HG03135 (cell line): Measurements from ENCODE around the gene PCDH9.

Experiments used
- ATAC-seq: cut with Tn5 transposase; IDR thresholded peaks from one replicate; pipeline ENCODE4 v1.9.1; 2021; ENCODE audit warnings: mild to moderate bottlenecking, moderate library complexity; ENCODE audit not compliant: unreplicated experiment

Gene PCDH9

DNA sequence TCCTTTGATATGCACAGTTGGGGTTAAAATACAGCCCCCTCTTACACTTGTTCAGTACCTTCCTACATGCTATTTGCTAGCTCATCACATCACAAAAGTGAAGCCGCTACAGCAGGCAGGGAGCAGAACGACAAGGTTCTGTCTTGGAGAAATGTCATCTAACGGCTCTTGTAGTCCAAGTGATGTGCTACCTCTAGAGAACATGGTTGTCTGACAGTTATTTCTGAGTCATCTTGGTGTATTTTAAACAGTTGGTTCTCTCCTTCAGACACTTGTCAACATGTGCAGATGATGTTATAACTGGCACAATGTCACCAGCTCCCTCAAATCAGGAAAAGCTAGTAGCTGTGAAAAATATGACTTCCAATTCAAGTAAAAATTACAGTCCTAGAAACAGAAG is 865.0 kb downstream of the PCDH9 start:
- no peak for ATAC-seq

DNA sequence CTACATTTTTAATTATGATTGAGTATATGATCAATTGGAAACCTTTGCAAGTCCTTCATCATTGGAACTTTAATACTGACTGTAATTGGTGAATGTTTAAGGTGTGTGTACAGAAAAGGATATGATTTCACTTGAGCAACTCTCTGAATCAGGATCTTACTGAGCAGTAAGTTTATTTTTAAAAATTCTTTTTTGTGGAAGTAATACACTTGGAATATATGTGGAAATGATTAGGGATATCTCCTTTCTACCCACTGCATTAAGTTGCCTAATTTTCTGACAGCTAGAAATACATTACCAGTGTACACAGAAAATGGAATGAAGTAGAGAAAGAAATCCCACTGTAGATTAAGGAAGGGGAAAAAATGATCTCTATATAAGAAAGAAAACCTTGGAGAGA is 865.8 kb downstream of the PCDH9 start:
- ATAC-seq = no peak

DNA sequence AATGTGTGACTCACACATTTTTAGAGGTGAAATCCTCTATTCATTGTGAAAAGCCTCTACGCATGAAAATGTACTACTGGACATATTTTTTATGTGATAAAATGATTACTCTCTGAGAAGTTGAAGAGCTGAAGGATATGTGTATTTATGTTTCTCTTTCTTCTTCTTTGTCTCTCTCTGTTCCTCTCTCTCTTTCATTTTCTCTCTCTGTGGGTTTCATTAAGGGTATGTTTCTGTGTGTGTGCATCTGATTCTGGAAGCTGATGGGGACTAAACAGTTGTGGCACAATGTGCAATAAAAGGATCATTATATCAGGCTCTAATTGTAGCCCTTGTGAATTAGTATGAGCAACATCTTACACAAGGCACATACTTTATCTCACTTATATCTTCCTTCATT is 867.7 kb downstream of the PCDH9 start:
- ATAC-seq = no peak

DNA sequence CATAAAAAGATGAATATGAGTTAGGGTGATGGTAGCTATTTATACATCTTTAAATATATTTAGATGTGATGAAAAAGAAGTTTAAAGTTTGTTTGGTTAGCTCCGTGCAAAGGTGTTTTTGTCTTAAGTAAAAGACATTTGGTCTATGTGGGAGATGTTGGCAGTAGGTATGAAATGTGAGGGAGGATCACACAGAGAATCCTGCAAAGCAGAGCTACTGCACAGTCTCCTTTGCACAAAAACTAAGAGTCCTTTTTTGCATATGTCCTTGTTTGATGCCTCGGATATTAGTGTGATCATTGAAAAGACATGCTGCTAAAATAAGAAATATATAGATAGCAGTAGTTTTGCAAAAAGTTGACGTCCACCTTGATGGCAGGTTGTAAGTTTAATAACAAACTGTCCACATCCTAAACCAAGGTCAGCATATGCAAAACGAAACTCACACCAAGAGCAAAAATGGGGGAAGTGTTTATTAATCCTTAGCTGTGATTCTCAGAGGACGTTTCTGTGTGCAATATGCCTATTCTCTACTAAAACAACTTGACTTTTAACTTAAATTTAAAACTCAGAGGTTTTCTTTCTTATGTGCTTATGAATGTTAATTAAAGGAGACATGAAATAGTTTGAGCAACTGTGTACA is 870.1 kb downstream of the PCDH9 start:
- no peak for ATAC-seq

DNA sequence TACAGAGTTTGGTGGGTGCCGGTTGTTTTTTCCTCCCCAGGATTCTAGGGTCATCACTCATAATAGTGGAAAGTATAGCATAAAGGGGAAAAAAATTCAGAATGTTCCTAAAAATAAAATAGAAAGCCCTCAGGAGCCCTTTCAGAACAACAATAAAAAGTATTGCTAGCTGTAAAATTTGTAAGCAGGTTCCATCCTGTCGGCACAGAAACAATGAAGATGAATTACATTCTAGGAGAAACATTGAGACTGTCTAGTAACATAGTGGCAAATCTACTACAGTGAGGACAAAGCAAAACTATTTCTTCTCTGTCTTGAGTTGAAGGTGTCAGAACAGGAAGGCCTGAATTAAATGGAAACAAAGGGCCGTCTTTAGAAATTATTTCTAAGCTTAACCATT is 870.7 kb downstream of the PCDH9 start:
- no peak for ATAC-seq

DNA sequence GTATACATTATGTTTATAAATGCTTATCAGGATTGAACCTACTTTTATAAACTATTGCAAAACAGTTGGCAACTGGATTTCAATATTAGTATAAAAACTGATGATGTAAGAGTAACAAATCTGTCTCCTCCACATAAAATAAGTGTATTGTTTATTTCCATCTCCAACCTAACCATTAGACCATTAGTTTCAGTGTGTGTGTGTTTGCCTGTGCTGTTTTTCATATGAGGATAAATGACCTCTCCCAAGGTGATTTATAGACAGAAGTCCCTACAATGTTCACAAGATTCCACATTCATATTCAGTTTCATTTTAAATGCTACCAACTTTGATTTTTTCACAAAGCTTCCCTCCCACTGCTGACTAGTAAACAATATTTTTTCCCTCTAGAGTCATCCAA is 871.6 kb downstream of the PCDH9 start:
- ATAC-seq = no peak

DNA sequence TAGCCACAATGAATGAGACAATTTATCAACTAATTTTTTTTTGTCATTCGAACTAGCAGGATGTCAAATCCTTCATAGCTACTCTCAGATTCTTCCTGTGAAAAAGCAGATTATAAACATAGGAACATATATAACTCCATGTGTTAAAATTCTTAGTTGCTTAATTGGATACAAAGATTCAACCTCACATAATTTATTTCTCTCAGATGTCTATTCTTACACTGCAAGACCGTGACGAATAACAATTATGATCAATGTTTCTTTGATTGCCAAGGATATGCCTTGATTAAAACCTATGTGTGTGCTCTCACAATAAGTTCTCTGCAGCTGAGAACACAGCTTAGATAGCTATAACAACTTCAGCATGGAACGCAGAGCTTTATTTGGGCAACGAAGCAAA is 872.7 kb downstream of the PCDH9 start:
- ATAC-seq = no peak

DNA sequence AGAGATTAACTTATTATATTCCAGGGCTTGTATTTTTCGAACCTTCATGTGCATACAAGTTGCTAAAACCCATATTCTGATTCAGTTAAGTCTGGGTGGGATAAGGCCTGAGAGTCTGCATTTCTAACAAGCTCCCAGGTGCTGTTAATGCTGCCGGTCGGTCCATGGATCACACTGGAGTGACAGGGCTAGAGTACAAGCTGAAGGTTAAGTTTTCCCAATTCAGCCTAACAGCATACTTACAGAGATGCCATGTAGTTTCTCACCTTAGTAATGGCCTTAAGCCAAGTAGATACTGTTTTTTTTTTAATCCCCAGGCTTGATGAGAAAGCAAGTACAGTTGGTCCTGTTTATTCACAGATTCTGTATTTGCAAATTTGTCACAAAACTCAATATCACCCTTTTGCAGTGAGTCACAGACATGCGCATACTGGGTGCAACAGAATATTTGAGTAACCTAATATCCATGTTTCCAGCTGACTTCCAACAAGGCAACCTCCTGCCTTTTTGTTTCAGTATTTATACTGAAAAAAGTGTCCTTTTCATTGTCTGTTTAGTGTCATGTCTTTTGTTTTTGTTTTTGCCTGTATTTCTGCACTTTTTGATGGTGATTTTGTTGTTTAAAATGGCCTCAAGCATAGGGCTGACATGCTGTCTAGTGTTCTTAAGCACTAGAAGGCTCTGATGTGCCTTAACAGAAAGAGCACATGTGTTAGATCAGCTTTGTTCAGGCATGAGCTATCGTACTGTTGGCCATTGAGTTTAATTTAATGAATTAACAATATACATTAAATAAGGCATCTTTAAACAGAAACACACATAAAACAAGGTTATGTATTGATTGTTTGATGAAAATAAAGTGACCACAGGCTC is 875.0 kb downstream of the PCDH9 start:
- ATAC-seq = no peak

DNA sequence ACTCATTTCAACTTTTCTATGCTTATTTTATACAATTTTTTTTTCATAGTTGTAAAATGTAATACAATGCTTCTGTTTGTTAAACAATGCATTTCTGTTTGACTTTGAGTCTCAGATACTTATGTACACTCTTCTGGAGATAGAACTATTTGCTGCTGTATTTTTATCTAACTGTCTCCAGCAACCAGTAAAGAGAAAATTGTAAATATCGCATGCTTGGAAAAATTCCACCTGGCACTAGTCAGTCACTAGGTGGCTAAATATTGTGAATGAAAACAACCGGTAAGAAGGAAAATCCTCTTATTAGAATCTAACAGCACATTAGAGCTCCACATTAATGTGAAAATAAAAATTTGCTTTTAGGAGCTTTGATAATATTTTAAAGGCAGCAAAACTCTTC is 876.5 kb downstream of the PCDH9 start:
- no peak for ATAC-seq

DNA sequence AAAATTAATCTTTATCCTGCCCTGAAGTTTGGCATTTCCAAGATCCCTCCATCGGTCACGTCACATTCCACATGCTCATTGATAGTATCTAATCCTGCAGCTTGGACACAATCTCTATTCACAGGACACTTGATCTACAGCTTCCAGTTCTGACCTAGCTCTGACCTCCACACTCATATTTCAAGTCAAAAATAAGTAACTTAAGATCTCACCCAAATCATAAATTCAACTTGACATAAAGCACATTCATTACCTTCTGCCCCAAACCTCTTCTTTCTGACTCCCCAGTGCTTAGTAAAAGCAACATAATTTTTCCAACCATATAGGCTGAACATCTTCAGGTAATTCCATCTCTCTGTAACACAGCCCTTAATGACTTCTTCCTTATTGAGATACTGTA is 880.2 kb downstream of the PCDH9 start:
- no peak for ATAC-seq

DNA sequence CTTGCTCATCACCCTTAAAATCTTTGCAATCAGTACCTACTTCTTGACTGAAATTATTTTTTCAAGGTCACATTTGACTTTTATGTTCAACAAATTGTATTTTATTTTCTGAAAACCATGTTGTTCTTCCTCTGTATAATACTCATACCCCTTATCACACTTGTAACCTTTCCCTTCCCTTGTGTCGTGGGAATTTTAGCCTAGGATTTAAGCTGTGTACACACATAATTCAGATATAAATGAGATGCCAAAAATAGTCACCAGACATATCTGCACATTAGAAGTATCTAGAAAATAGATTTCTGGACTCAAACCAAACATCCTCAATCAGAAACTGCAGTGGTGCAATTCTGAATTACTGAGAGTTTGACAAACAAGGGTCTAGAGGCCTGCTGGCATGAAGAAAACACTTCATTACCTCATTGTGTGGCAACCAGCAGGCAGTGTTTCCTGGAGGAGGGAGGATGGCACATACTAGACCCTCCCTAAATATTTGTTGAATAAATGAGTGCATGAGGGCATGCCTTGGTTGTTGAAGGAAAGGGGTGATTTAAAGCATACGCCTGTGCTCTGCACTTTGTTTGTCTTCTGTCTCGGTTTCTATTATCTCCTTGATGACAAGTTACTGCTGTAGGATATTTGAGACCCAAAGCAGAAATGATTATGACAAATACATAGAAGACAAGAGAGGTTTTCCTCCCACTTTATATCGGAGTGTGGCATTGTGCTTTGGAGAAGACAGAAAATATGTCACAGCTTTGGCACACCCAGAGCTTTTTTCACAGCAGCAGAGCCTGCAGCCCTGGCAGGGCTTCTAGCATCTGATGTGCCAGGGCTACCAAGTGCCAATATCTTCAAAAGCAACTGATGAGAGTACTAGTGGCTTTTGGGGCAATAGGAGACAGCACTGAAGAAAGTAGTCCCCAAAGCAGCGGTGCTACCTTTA is 881.1 kb downstream of the PCDH9 start:
- ATAC-seq = no peak

DNA sequence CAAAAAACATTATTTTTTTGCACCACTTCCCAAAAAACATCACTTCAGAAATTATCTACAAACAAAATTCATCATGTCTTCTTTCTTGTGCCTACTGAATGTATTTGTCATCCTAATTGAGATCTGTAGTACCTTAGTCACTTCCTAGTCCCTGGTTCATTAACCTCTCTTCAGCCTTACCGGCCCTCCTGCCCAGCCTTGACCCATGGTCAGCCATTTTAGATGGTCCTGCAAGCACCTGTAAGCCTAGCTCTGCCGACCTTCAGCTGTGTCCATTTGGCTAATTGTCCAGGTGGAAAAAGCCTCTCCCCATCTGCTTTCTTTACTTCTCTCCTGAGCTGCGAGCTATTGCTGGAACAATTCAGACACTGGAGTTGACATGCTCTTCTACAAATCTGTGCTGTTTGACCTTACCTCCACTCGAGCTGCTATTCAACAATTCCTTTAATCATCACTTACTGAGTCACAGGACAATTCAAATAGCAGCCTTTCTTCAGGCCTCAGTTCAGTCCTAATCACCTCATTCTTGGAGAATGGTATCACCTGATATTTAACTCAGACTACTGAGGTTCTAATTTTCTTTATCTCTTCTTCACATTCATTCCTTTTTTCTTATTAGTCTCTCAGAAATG is 882.5 kb downstream of the PCDH9 start:
- ATAC-seq = no peak

DNA sequence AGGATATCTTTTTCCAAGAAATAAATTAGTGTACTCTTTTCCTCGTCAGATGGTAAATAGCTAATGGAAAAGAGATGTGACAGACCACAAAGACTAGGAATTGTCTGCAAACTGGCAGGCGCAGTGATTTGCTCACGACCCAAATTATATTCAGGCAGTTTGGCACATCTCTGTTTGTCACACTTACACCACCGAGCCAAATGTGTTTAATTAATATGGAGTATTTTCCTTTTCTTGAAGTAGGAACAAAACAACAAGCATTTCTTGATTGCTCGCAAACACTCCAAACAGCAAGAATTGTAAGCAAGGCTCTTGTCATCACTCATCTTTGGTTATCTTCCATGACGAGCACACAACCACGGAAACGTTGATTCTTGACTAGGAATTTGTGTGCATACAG is 884.2 kb downstream of the PCDH9 start:
- ATAC-seq = no peak

DNA sequence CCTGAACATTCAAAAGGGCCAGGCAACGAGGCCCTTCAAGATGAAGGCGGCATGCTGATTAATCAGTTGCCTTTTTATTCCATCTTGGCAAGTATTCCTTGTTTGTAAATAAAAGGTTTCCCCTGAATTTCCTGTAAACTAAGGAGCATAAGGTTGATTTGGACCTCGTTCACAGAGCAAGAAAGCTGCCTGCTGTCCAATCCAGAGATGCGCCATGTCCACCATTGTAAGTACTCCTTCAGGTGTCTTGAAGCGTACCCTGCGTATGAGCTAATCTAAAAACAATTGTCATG is 884.7 kb downstream of the PCDH9 start:
- ATAC-seq = no peak

DNA sequence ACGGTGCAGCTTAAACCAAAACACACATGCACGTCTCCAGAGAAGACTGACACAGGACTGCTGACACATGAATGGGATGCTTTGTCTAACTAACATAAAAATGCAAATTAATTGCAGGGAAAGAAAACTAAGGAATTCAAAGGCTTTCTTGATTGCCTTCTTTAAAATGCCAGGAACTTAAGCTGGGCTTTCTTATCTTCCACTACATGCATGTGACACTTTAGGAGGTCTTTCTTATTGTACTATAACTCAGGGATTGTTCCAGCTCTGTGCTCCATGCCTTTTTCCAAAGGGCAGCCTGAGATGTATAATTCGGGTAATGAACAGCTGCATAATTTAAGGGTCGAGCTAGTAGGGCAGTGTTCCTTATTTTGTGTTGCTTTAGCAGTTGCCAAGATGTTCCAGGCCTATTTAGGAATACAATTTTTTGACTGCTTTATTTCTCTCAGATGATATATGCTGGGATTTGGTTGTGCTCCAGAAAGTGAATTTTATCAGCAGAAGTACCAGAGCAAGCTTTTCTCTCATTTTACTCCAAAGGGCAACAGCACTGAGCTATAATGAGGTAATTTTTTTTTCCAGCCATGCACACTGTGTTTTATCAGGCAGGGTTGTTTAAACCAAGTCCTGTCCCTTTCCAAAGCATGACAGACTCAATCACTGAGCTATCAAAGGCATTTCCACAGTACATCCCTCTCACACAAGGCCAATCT is 885.2 kb downstream of the PCDH9 start:
- no peak for ATAC-seq

DNA sequence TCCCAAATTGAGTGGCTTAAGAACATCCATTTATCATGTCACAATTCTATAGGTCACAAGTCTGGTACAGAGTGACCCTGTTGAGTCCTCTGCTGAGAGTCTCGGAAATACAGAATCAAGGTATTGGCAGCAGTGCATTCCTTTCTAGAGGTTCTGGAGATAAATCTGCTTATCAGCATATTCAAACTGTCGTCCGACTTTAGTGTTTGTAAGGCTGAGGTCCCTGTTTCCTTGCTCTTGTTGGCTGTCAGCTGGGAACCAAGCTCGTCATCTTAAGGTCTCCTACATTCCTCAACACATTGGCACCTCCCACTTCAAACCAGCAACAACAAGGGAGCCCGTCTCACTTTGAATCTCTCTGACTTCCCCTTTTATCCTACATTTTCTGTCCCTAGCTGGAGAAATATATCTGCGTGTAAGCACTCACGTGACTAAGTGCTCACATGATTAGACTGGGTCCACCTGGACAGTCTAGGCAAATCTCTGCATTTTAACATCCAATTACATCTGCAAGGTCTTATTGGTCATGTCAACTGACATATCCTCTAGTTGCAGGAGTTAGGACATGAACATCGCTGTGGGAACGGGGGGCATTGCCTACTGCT is 886.8 kb downstream of the PCDH9 start:
- ATAC-seq = no peak

DNA sequence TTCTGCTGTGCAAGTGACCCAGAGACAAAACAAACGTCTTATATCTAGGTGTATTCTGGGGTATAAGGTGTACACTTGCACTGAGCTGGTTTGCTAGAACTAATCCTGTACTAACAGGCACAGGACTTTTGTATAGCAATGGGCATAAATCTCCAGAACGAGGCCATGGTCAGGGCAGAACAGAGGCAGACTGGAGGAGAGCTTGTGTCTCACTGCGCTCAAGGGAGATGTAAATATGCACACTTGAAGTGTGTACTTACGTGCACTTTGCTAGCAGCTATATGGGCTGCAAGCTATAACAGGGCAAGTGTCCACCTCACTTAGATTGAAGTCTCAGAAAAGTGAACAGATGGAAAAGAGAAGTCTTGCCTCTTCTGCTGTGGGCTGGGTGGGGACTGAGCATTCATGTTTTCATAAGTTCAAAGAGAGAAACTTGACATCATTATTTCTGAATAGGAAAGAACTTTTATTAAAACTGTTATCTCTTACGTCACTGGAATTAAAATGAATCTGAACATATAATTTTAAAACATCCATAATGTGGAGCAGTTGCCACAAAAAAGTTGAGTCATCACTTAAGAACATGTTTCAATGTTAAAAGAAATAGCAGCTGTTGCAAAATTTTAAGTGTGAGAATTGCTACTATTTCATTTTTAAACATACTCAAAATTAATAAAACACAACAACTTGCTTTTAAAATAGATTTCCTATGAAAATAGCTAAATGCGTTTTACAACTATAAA is 888.3 kb downstream of the PCDH9 start:
- no peak for ATAC-seq

DNA sequence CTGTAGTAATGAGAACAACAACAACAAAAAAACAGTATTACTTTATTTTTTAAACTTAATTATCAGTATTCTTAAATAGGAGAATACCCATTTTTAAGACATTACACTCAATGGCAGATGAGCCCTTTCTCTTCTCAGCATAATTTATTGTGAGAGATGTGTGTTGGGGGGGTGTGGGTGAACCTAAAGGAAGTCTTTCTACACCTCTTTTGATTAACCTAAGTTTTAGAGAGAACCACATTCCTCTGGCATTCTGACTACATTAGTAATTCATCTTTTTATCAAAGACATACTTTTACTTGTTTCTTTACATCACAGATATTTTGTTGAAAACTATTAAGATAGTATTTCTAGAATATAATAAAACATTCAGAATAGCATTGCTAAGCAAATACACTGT is 890.9 kb downstream of the PCDH9 start:
- no peak for ATAC-seq

DNA sequence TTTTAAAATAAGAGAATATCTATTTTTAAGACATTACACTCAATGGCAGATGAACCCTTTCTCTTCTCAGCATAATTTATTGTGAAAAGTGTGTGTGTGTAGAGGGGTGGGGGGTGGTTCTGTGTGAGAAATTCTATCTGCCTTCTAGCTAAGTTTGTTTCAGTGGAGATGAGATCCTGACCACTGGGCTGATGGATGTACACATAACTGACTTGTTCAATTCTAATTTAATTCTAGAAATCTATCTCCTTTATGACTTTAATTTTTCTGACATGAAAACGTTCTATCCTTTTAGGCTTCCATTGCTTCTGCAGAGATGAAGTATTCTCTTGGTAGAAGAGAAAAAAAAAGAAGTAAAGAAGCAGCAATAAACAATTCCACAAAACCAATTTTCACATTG is 891.6 kb downstream of the PCDH9 start:
- ATAC-seq = no peak

DNA sequence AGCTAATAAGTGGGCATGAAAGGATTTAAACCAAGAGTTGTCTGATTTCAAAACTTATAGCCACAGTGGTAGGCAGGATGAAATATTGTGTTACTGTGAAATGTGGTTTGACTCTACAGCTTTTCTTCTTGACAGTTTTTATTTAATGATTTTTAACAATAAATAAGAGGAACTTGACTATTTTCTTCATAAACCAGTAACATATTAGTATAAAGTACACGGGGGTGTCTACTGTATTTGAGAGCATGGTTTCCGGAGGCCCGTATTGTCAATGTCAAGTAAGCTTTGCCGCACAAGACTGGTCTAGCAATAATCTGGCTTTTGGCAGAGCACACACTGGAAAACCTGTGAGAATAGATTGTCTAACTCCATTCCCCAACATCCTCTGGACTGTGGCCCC is 894.5 kb downstream of the PCDH9 start:
- ATAC-seq = no peak
